OCI-LY7 (cell line): Measurements from ENCODE around the gene TAS2R40. TPM values are rescaled to one million over a fixed set of nuclear protein-coding genes. Genes with fewer than 3 reads are reported as not detected.

Experiments used
- BruUV-seq: library from RNA; stranded (reverse); fragments of 400-500 nt; replicated peaks from 2 replicates; lab custom pipeline; 2021; lab: Mats Ljungman, UMichigan
- CTCF ChIA-PET: fragments of 300-600 bp; sonication (Branson Sonifier 250); formaldehyde crosslinking; loops from one replicate; lab custom pipeline; 2022; ENCODE audit warnings: antibody characterized with exemption; ENCODE audit not compliant: unreplicated experiment; lab: Charles Lee
- POLR2A ChIA-PET: fragments of 300-600 bp; sonication (Branson Sonifier 250); formaldehyde crosslinking; loops from one replicate; lab custom pipeline; 2022; ENCODE audit warnings: antibody characterized with exemption; lab: Charles Lee
- DNase-seq: peaks from one replicate; pipeline ENCODE4 v3.0.0-alpha.2; 2015; ENCODE audit warnings: low spot score
- H2AFZ ChIP-seq: fragments of 200-600 bp; sonication (generic), shearing (Covaris generic); 2 replicates; pipeline ENCODE4 v1.6.1; 2014; ENCODE audit warnings: mild to moderate bottlenecking, antibody characterized with exemption, low read length, moderate library complexity
- H3K27ac ChIP-seq: fragments of 200-600 bp; sonication (generic); 2 replicates; pipeline ENCODE4 v1.5.1; 2014; ENCODE audit warnings: mixed run types, low read depth, mild to moderate bottlenecking, moderate library complexity, low read length, inconsistent platforms; ENCODE audit not compliant: poor library complexity, severe bottlenecking
- H3K36me3 ChIP-seq: fragments of 200-600 bp; sonication (generic); 2 replicates; pipeline ENCODE4 v1.6.1; 2014; ENCODE audit warnings: mild to moderate bottlenecking, antibody characterized with exemption, low read length, moderate library complexity, mixed read lengths; ENCODE audit not compliant: insufficient read depth
- H3K4me1 ChIP-seq: fragments of 200-600 bp; sonication (generic); 2 replicates; pipeline ENCODE4 v1.5.1; 2014; ENCODE audit warnings: mild to moderate bottlenecking, low read length; ENCODE audit not compliant: insufficient read depth, poor library complexity, severe bottlenecking
- H3K4me2 ChIP-seq: fragments of 200-600 bp; sonication (generic); 2 replicates; pipeline ENCODE4 v1.6.1; 2014; ENCODE audit warnings: mild to moderate bottlenecking, low read length
- H3K4me3 ChIP-seq: fragments of 200-600 bp; sonication (generic); 2 replicates; pipeline ENCODE4 v1.5.1; 2014; ENCODE audit warnings: mild to moderate bottlenecking, low read depth, low read length; ENCODE audit not compliant: poor library complexity, severe bottlenecking
- H3K79me2 ChIP-seq: fragments of 200-600 bp; sonication (generic); 2 replicates; pipeline ENCODE4 v1.6.1; 2016; ENCODE audit warnings: low read depth, mild to moderate bottlenecking, low read length, moderate library complexity, mixed read lengths; ENCODE audit not compliant: insufficient read depth
- H3K9me2 ChIP-seq: fragments of 200-600 bp; sonication (generic); 2 replicates; pipeline ENCODE4 v1.6.1; 2016; ENCODE audit warnings: mild to moderate bottlenecking, low read length, mixed read lengths; ENCODE audit not compliant: insufficient read depth
- H3K9me3 ChIP-seq: fragments of 200-600 bp; sonication (generic); 2 replicates; pipeline ENCODE4 v1.6.1; 2014; ENCODE audit warnings: mild to moderate bottlenecking, mixed run types, low read length, mixed read lengths
- H4K20me1 ChIP-seq: fragments of 200-600 bp; sonication (generic); 2 replicates; pipeline ENCODE4 v1.6.1; 2014; ENCODE audit warnings: mild to moderate bottlenecking, antibody characterized with exemption, low read length, moderate library complexity, mixed read lengths; ENCODE audit not compliant: insufficient read depth
- EZH2phosphoT487 ChIP-seq: fragments of 200-600 bp; sonication (generic); IDR thresholded peaks from 2 replicates; pipeline ENCODE4 v1.6.1; 2018; ENCODE audit warnings: low read depth, borderline replicate concordance, mild to moderate bottlenecking, mixed run types, antibody characterized with exemption, low read length, moderate library complexity, mixed read lengths
- intact Hi-C: fragments of 100-400 bp; cut with micrococcal nuclease; formaldehyde crosslinking; loops from one replicate; pipeline ENCODE4 v1.10.0; 2022; ENCODE audit not compliant: unreplicated experiment
- total RNA-seq, 2 experiments: library from RNA; depleted of rRNA in 1 of 2; stranded (reverse); fragments of >200 nt in 1 of 2; shearing (Covaris generic) in 1 of 2; gene quantifications; 2 replicates each; pipeline ENCODE4 v1.2.3, GENCODE V29; 2014 to 2022
- TF ChIP-seq, protein P1 (sequence below): fragments of 200-600 bp; sonication (generic); conservative IDR thresholded peaks from 2 replicates; pipeline ENCODE4 v1.5.1; 2014; ENCODE audit warnings: mild to moderate bottlenecking, antibody characterized with exemption, low read length, moderate library complexity, mixed read lengths

TAS2R40 gene
- total RNA-seq, 2 experiments from 2014 or later: not detected

DNA sequence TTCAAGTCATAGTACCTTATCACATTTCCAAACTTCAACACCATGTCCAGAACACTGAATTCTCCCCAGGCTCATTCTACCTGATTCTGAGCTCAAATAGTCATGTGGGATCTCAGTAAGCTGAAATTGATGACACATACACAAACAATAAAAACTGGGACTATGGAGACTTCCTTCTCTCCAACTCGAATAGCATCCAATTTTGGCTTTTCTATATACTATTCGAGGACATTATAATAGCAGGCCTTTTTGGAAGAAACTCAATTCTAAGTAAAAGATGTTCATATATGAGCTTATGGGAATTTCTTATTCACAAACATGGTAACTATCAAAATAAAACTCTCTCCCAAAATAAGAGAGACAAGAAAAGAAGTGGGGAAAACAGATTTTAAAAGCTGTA, 551 bp upstream of the TAS2R40 start:
- no peaks in the 10 kb centered on the region for H3K9me3 ChIP-seq
- H3K4me2 ChIP-seq: no peak overlapping the region
- no TSS peak for BruUV-seq
- H3K79me2 ChIP-seq: no peaks in the 10 kb centered on the region
- H2AFZ ChIP-seq: no peak overlapping the region
- H3K36me3 ChIP-seq: no peaks in the 10 kb centered on the region
- no peak for DNase-seq
- no peaks in the 10 kb centered on the region for H3K9me2 ChIP-seq
- no peak overlapping the region for H3K4me3 ChIP-seq
- no peaks in the 10 kb centered on the region for H3K4me1 ChIP-seq
- no peaks in the 10 kb centered on the region for H4K20me1 ChIP-seq
- TF ChIP-seq EZH2phosphoT487: no peak
- TF ChIP-seq, protein P1, sequence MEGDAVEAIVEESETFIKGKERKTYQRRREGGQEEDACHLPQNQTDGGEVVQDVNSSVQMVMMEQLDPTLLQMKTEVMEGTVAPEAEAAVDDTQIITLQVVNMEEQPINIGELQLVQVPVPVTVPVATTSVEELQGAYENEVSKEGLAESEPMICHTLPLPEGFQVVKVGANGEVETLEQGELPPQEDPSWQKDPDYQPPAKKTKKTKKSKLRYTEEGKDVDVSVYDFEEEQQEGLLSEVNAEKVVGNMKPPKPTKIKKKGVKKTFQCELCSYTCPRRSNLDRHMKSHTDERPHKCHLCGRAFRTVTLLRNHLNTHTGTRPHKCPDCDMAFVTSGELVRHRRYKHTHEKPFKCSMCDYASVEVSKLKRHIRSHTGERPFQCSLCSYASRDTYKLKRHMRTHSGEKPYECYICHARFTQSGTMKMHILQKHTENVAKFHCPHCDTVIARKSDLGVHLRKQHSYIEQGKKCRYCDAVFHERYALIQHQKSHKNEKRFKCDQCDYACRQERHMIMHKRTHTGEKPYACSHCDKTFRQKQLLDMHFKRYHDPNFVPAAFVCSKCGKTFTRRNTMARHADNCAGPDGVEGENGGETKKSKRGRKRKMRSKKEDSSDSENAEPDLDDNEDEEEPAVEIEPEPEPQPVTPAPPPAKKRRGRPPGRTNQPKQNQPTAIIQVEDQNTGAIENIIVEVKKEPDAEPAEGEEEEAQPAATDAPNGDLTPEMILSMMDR: no peak
- intact Hi-C loops: no loop called here
- CTCF ChIA-PET: no interaction called here
- POLR2A ChIA-PET: no interaction called here
- no peak overlapping the region for H3K27ac ChIP-seq

DNA sequence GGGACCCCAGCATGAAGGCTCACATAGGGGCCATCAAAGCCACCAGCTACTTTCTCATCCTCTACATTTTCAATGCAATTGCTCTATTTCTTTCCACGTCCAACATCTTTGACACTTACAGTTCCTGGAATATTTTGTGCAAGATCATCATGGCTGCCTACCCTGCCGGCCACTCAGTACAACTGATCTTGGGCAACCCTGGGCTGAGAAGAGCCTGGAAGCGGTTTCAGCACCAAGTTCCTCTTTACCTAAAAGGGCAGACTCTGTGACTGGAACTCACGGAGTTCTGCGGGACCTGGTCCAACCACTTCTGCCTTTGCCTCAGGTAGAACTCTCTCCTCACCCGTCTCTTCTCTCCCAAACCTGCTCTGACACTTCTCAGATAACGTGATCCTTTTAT, 945 bp downstream of the TAS2R40 start:
- Histone ChIP-seq H3K9me2 (no peaks in the 10 kb centered on the region), H3K4me3 (no peak overlapping the region), H3K4me2 (no peak overlapping the region), H3K9me3 (no peaks in the 10 kb centered on the region), H3K27ac (no peak overlapping the region), H3K36me3 (no peaks in the 10 kb centered on the region), H3K4me1 (no peaks in the 10 kb centered on the region), H2AFZ (no peak overlapping the region), H4K20me1 (no peaks in the 10 kb centered on the region), H3K79me2 (no peaks in the 10 kb centered on the region)
- TF ChIP-seq, protein P1: no peak
- TF ChIP-seq EZH2phosphoT487: no peak
- CTCF ChIA-PET: no interaction called here
- intact Hi-C loops: no loop called here
- POLR2A ChIA-PET: interaction anchor here (0.6 kb wide), 1 partner anchor 591 kb away, joined by 3 read pairs; no protein-coding TSS in a partner anchor
- no peak for DNase-seq
- no TSS peak for BruUV-seq

DNA sequence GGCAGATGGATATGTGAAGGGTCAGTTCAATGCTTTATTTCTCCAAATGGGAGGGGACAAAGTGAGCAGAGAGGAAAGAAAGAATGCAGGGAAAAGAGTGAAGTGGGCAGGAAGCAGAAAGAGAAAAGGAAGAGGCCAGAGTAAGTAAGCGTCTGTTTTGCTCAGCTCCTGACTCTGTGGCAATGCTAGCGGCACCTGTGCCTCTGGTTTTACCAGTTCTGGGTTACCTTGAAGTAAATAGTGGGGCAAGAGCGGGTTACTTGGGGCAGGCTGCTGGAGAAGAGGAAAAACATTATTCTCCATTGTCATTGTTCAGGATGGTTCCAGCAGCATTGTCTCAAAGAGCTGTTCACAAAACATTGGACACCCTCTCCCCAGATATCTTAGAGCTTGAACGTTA, 1.9 kb downstream of the TAS2R40 start:
- no peaks in the 10 kb centered on the region for H3K4me1 ChIP-seq
- no peaks in the 10 kb centered on the region for H3K79me2 ChIP-seq
- no peak overlapping the region for H2AFZ ChIP-seq
- H3K9me3 ChIP-seq: no peaks in the 10 kb centered on the region
- POLR2A ChIA-PET: interaction anchor here (0.6 to 0.7 kb wide), 3 partner anchors 9 to 247 kb away, joined by 3 to 5 read pairs (median 4); no protein-coding TSS in a partner anchor
- no peak overlapping the region for H3K4me2 ChIP-seq
- H3K9me2 ChIP-seq: no peaks in the 10 kb centered on the region
- no peak overlapping the region for H3K4me3 ChIP-seq
- H4K20me1 ChIP-seq: no peaks in the 10 kb centered on the region
- CTCF ChIA-PET: interaction anchor here (0.7 kb wide), 1 partner anchor 8 kb away, joined by 3 read pairs; no protein-coding TSS in a partner anchor
- TF ChIP-seq EZH2phosphoT487: no peak
- TF ChIP-seq, protein P1: no peak
- intact Hi-C loops: no loop called here
- H3K36me3 ChIP-seq: no peaks in the 10 kb centered on the region
- no peak for DNase-seq
- no TSS peak for BruUV-seq
- no peak overlapping the region for H3K27ac ChIP-seq
